ENCODE data around the gene SYT2. TPM values are rescaled to one million over a fixed set of nuclear protein-coding genes. Genes with fewer than 3 reads are reported as not detected.
"Not testable (repeated sequence)": the region's sequence is repeated elsewhere in the genome, so short reads cannot be mapped to it uniquely, and the experiment has no call there.

Gene SYT2
- polyA plus RNA-seq, 1 of the 3 experiments (the other 2 are of a cell fraction), result 0.03 TPM

- CTCF ChIA-PET, result interaction anchor here (1.5 to 3.1 kb wide), 4 partner anchors 14 to 149 kb away, joined by 5 to 19 read pairs (median 8); no protein-coding TSS in a partner anchor
- H3F3A ChIP-seq (replicated peaks; ENCODE audit: insufficient read depth); H3K27me3 ChIP-seq (ENCODE audit: insufficient read depth); H3K9me3 ChIP-seq; POLR2A ChIA-PET; H3K9ac ChIP-seq; DNase-seq; H3K79me2 ChIP-seq (ENCODE audit: insufficient read depth); H3K36me3 ChIP-seq (replicated peaks in 1 of 2; ENCODE audit: control insufficient read depth in 1 of 2, insufficient read depth in 2 of 2, low read length in 1 of 2); H3K4me3 ChIP-seq (ENCODE audit: low read depth in 2 of 2, low read length in 1 of 2); H4K20me1 ChIP-seq (ENCODE audit: insufficient read depth); H3K9me2 ChIP-seq; H2AFZ ChIP-seq (ENCODE audit: low read depth): not testable (repeated sequence)
- peak overlapping the region; percentile 30 to 58 for H3K27ac ChIP-seq (ENCODE audit: low read depth in 2 of 2, low read length in 1 of 2)
- WGBS (ENCODE audit: low lambda C conversion rate), result 91% methylated on average over 11 of the region's 11 CpGs
- H3K4me2 ChIP-seq, result peak overlapping the region; percentile 66
- H3K4me1 ChIP-seq (ENCODE audit: control insufficient read depth in 1 of 2, insufficient read depth in 2 of 2, low read depth in 1 of 2, low read length in 1 of 2), result peaks cover 23 to 29% of the 10 kb centered on the region in 2 experiments; a peak in 3 of 4 replicates
- TF ChIP-seq RAD21 (IDR thresholded peaks at IDR 0.05; ENCODE audit: low read length) (peak; percentile 55), SMC3 (IDR thresholded peaks at IDR 0.05; ENCODE audit: low read depth, low read length) (peak; percentile 45), CTCF (IDR thresholded peaks at IDR 0.05) (peak; percentile 48)
Measured at GRCh38 chr1:202614363-202615207, 95.7 kb downstream of the SYT2 start.

GRCh38 chr1:202613571-202613970, 96.7 kb downstream of the SYT2 start:
- POLR2A ChIA-PET, result no interaction called here
- TF ChIP-seq EZH2phosphoT487 (IDR thresholded peaks at IDR 0.05; ENCODE audit: borderline replicate concordance, low read depth) (no peak), NRF1 (IDR thresholded peaks at IDR 0.05; ENCODE audit: low read depth, low read length) (no peak), FOXJ3 (CRISPR knock-in tag; IDR thresholded peaks at IDR 0.05) (no peak), GATA2 (CRISPR knock-in tag; IDR thresholded peaks at IDR 0.05) (no peak), CTCF (IDR thresholded peaks at IDR 0.05) (no peak), EP300 (IDR thresholded peaks at IDR 0.05; ENCODE audit: borderline replicate concordance in 1 of 2, low read depth in 1 of 2, low read length in 1 of 2) (no peak), PBX3 (IDR thresholded peaks at IDR 0.05) (no peak), ZBTB33 (IDR thresholded peaks at IDR 0.05; ENCODE audit: borderline replicate concordance, low read depth) (no peak), TAF1 (IDR thresholded peaks at IDR 0.05; ENCODE audit: borderline replicate concordance, low read depth, low read length) (no peak), USF1 (IDR thresholded peaks at IDR 0.05; ENCODE audit: borderline replicate concordance, low read depth) (no peak), SMC3 (IDR thresholded peaks at IDR 0.05; ENCODE audit: low read depth, low read length) (no peak), MEF2A (IDR thresholded peaks at IDR 0.05; ENCODE audit: borderline replicate concordance, low read depth) (no peak)
- peaks cover 16 to 25% of the 10 kb centered on the region in 2 experiments; a peak in 3 of 4 replicates for H3K4me1 ChIP-seq (ENCODE audit: control insufficient read depth in 1 of 2, insufficient read depth in 2 of 2, low read depth in 1 of 2, low read length in 1 of 2)
- H3K9ac ChIP-seq, result no peak overlapping the region
- H3K9me3 ChIP-seq, result no peaks in the 10 kb centered on the region
- no peak overlapping the region for H3K4me2 ChIP-seq
- CTCF ChIA-PET, result interaction anchor here (1.5 to 3.1 kb wide), 3 partner anchors 13 to 148 kb away, joined by 5 to 19 read pairs (median 5); no protein-coding TSS in a partner anchor
- WGBS (ENCODE audit: low lambda C conversion rate), result 97% methylated on average over 4 of the region's 4 CpGs
- no peak for DNase-seq
- peaks cover 7% of the 10 kb centered on the region for H3F3A ChIP-seq (replicated peaks; ENCODE audit: insufficient read depth)
- H3K9me2 ChIP-seq, result no peaks in the 10 kb centered on the region
- H3K27me3 ChIP-seq (ENCODE audit: insufficient read depth), result no peaks in the 10 kb centered on the region
- no peak overlapping the region for H2AFZ ChIP-seq (ENCODE audit: low read depth)
- H3K4me3 ChIP-seq (ENCODE audit: low read depth in 2 of 2, low read length in 1 of 2), result no peak overlapping the region
- no peaks in the 10 kb centered on the region for H3K79me2 ChIP-seq (ENCODE audit: insufficient read depth)
- no peaks in the 10 kb centered on the region for H4K20me1 ChIP-seq (ENCODE audit: insufficient read depth)
- no peaks in the 10 kb centered on the region for H3K36me3 ChIP-seq (replicated peaks in 1 of 2; ENCODE audit: control insufficient read depth in 1 of 2, insufficient read depth in 2 of 2, low read length in 1 of 2)
- H3K27ac ChIP-seq (ENCODE audit: low read depth in 2 of 2, low read length in 1 of 2), result no peak overlapping the region

Measured in SK-N-SH (cell line).